HepG2 (cell line): ENCODE data around the gene DNAJC1. TPM values are rescaled to one million over a fixed set of nuclear protein-coding genes. Genes with fewer than 3 reads are reported as not detected.

Experiments used
- ATAC-seq: fragments of 200-7000 bp; cut with Tn5 transposase; 3 replicates; pipeline ENCODE4 v1.9.1; 2020; ENCODE audit warnings: mild to moderate bottlenecking, moderate library complexity
- BruUV-seq: library from RNA; stranded (reverse); fragments of 400-500 nt; replicated peaks from 2 replicates; lab custom pipeline; 2021; lab: Mats Ljungman, UMichigan
- CTCF ChIA-PET: fragments of 300-600 bp; formaldehyde crosslinking; extraction: SDS; loops from one replicate; lab custom pipeline; 2021; ENCODE audit warnings: low total read pairs, inconsistent platforms, low intra/inter-chr PET ratio; lab: Yijun Ruan, JAX
- POLR2A ChIA-PET: fragments of 350-600 bp; sonication (Branson Sonifier 250); formaldehyde crosslinking; loops from one replicate; lab custom pipeline; 2020; ENCODE audit warnings: antibody characterized with exemption, inconsistent platforms; lab: Yijun Ruan, JAX
- DNase-seq: peaks from one replicate; pipeline ENCODE4 v3.0.0-alpha.2; 2015; ENCODE audit warnings: low spot score
- FAIRE-seq: peaks from 3 replicates; lab custom pipeline; 2011; peaks lifted over from hg19 to GRCh38; lab: Jason Lieb, UNC
- H2AFZ ChIP-seq: one replicate; pipeline ENCODE4 v1.6.1; 2011; ENCODE audit warnings: low read length, inconsistent platforms
- H3K27ac ChIP-seq: fragments of 300-600 bp; 3 replicates; pipeline ENCODE4 v1.8.0; 2011; ENCODE audit warnings: mixed run types, mild to moderate bottlenecking, mixed read lengths, low read length, inconsistent platforms; ENCODE audit not compliant: insufficient read depth; ENCODE audit errors: extremely low read length
- H3K27me3 ChIP-seq, 2 experiments: fragments of 200-600 bp in 1 of 2; 2 replicates in 1 of 2; 3 replicates in 1 of 2; pipeline versions ENCODE4 v1.6.0 to v1.8.0; 2011; ENCODE audit warnings: low read length in 2 of 2, mild to moderate bottlenecking in 2 of 2, moderate library complexity in 2 of 2, inconsistent platforms in 1 of 2; ENCODE audit not compliant: insufficient read depth in 2 of 2, control insufficient read depth in 1 of 2
- H3K36me3 ChIP-seq, 2 experiments: fragments of 200-600 bp in 1 of 2; replicated peaks in 1 of 2; 2 replicates in 1 of 2; 3 replicates in 1 of 2; pipeline versions ENCODE4 v1.5.1 to v1.8.0; 2011; ENCODE audit warnings: low read length in 2 of 2, inconsistent platforms in 1 of 2; ENCODE audit not compliant: insufficient read depth in 2 of 2, control insufficient read depth in 1 of 2
- H3K4me1 ChIP-seq: 2 replicates; pipeline ENCODE4 v1.5.1; 2012; ENCODE audit warnings: low read length, inconsistent platforms; ENCODE audit not compliant: insufficient read depth
- H3K4me2 ChIP-seq: 2 replicates; pipeline ENCODE4 v1.6.0; 2011; ENCODE audit warnings: low read depth, low read length, inconsistent platforms
- H3K4me3 ChIP-seq, 3 experiments: fragments of 200-600 bp in 1 of 3; sonication (generic), shearing (Covaris generic) in 1 of 3; replicated peaks in 1 of 3; 2 replicates each; pipeline ENCODE4 v1.5.1; 2011 to 2016; ENCODE audit warnings: low read length in 3 of 3, inconsistent platforms in 2 of 3, low read depth in 2 of 3, mild to moderate bottlenecking in 2 of 3, control low read depth in 1 of 3, mixed read lengths in 1 of 3; ENCODE audit not compliant: insufficient read depth in 1 of 3
- H3K79me2 ChIP-seq: one replicate; pipeline ENCODE4 v1.6.1; 2011; ENCODE audit warnings: low read length, inconsistent platforms; ENCODE audit not compliant: insufficient read depth
- H3K9ac ChIP-seq: 2 replicates; pipeline ENCODE4 v1.6.0; 2011; ENCODE audit warnings: mild to moderate bottlenecking, low read depth, low read length, inconsistent platforms; ENCODE audit not compliant: insufficient read depth
- H3K9me3 ChIP-seq: 2 replicates; pipeline ENCODE4 v1.5.1; 2012; ENCODE audit warnings: mild to moderate bottlenecking, low read length
- H4K20me1 ChIP-seq: 2 replicates; pipeline ENCODE4 v1.6.0; 2011; ENCODE audit warnings: inconsistent platforms, mild to moderate bottlenecking, low read length, moderate library complexity; ENCODE audit not compliant: insufficient read depth
- ARNT2 ChIP-seq: sonication (generic); formaldehyde crosslinking; IDR thresholded peaks from 2 replicates; pipeline ENCODE4 v1.8.0; 2022; ENCODE audit warnings: mild to moderate bottlenecking, low read depth, missing genetic modification reagents, moderate library complexity
- MAFG ChIP-seq: sonication (generic); formaldehyde crosslinking; IDR thresholded peaks from 2 replicates; pipeline ENCODE4 v1.5.1; 2020; ENCODE audit warnings: mild to moderate bottlenecking, missing genetic modification reagents
- MXD4 ChIP-seq: IDR thresholded peaks from 2 replicates; pipeline ENCODE4 v1.6.1; 2016; ENCODE audit warnings: mild to moderate bottlenecking, missing biosample characterization, missing genetic modification reagents
- PCBP1 ChIP-seq: fragments of 200-400 bp; formaldehyde crosslinking; IDR thresholded peaks from 2 replicates; pipeline ENCODE4 v1.6.1; 2017; ENCODE audit warnings: mild to moderate bottlenecking, low read depth, low read length, borderline replicate concordance
- REXO4 ChIP-seq: sonication (generic); formaldehyde crosslinking; IDR thresholded peaks from 2 replicates; pipeline ENCODE4 v1.8.0; 2022; ENCODE audit warnings: missing genetic modification reagents, mild to moderate bottlenecking, borderline replicate concordance
- SAFB2 ChIP-seq: sonication (generic); formaldehyde crosslinking; IDR thresholded peaks from 2 replicates; pipeline ENCODE4 v1.5.1; 2020; ENCODE audit warnings: missing genetic modification reagents, low read depth, mild to moderate bottlenecking, borderline replicate concordance
- SALL2 ChIP-seq: sonication (generic); formaldehyde crosslinking; IDR thresholded peaks from 2 replicates; pipeline ENCODE4 v1.8.1; 2023; ENCODE audit warnings: mild to moderate bottlenecking, missing genetic modification reagents, inconsistent platforms
- ZNF879 ChIP-seq: sonication (generic); formaldehyde crosslinking; IDR thresholded peaks from 2 replicates; pipeline ENCODE4 v1.8.1; 2023; ENCODE audit warnings: missing genetic modification reagents
- WGBS: methylation state at CpG from one replicate; pipeline ENCODE4 v1.1.6; 2017; ENCODE audit warnings: low lambda C conversion rate; 5-methylcytosine and 5-hydroxymethylcytosine counted together
- in situ Hi-C: cut with HindIII; loops from 2 replicates; pipeline ENCODE4 v1.10.0; 2017; ENCODE audit warnings: low pct_unique_long_range_greater_than_20kb; ENCODE audit not compliant: extremely low pct_ligation_motif_present
- intact Hi-C: fragments of 100-400 bp; cut with micrococcal nuclease; formaldehyde crosslinking; loops from one replicate; pipeline ENCODE4 v1.10.0; 2022; ENCODE audit not compliant: unreplicated experiment
- polyA plus RNA-seq, 8 experiments: library from polyadenylated mRNA; depleted of rRNA in 3 of 8; stranded (reverse) in 7 of 8; unstranded in 1 of 8; fragments of >200 nt; fragmentation: Illumina TruSeq in 4 of 8; extraction: Trizol in 4 of 8; gene quantifications; 2 replicates each; pipeline versions ENCODE4 v1.2.1 to v1.2.3, GENCODE V29; 2011 to 2016; ENCODE audit warnings: low read depth in 4 of 8, missing spikeins in 1 of 8, mixed read lengths in 1 of 8; ENCODE audit not compliant: insufficient read depth in 1 of 8
- total RNA-seq, 5 experiments: library from RNA; depleted of rRNA; stranded (reverse); fragments of >200 nt; fragmentation: Illumina TruSeq; extraction: Trizol; gene quantifications; 2 replicates each; pipeline ENCODE4 v1.2.3, GENCODE V29; 2016; ENCODE audit warnings: low read depth in 1 of 5
- TF ChIP-seq, protein P1 (sequence below): sonication (generic); formaldehyde crosslinking; IDR thresholded peaks from 2 replicates; pipeline ENCODE4 v1.4.0; 2020; ENCODE audit warnings: missing genetic modification reagents
- TF ChIP-seq, protein P2 (sequence below): sonication (generic); formaldehyde crosslinking; IDR thresholded peaks from 2 replicates; pipeline ENCODE4 v1.4.0; 2020; ENCODE audit warnings: mild to moderate bottlenecking, missing genetic modification reagents
- TF ChIP-seq, protein P3 (sequence below): IDR thresholded peaks from 2 replicates; pipeline ENCODE4 v1.6.1; 2016; ENCODE audit warnings: control low read depth

DNAJC1 gene
- total and polyA plus RNA-seq, 2 of the 13 experiments (the other 11 are each of a cell fraction or from before 2014, with no cell fraction given), result 9.9 to 16.6 TPM

DNA sequence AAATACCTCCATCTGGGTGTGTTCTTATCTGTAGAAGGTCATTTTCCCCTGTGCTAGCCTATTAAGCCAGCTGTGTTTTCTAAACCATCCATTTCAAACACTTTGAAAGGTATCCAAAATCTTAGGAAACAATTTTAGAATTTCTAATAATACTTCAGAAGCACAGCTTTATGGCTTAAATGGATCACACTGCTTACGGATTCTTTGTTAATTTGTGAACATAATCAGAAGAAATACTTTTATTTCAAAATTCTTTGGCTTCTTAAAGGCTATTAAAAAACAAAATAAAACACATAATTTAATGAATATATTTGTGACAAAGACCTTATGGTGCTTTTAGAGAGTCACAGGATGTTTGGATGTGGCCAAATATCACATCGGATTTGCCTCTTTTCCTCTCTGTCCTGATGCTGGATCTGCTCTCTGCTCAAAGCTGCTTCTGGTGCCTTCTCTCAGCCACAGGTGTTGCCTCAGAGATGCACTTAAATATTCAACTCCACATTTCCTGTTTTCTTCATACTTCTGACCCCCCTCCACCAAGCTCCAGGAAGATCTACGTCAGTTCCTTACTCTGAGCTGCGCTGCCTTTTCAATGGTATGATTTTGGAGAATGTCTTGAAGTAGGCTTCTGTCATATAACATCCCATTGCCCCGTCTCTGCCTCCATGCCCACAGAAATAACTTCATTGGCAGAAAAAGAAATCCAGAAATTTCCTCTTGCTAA is 238.9 kb downstream of the DNAJC1 start:
- no peaks in the 10 kb centered on the region for H3K4me1 ChIP-seq
- intact Hi-C loops, result no loop called here
- ATAC-seq (no peak), FAIRE-seq (no peak), DNase-seq (no peak)
- in situ Hi-C loops, result no loop called here
- H3K4me3 ChIP-seq, result no peak overlapping the region
- ChIA-PET POLR2A (no interaction called here), CTCF (no interaction called here)
- no peak overlapping the region for H3K4me2 ChIP-seq
- no peaks in the 10 kb centered on the region for H3K27me3 ChIP-seq
- H3K36me3 ChIP-seq, result no peaks in the 10 kb centered on the region
- no peak for TF ChIP-seq PCBP1
- no peak overlapping the region for H2AFZ ChIP-seq
- H3K9ac ChIP-seq, result no peak overlapping the region
- BruUV-seq, result no TSS peak
- no peak overlapping the region for H3K27ac ChIP-seq
- H4K20me1 ChIP-seq, result no peaks in the 10 kb centered on the region
- 97% methylated on average over 5 of the region's 5 CpGs for WGBS
- H3K9me3 ChIP-seq, result no peaks in the 10 kb centered on the region
- no peaks in the 10 kb centered on the region for H3K79me2 ChIP-seq

DNA sequence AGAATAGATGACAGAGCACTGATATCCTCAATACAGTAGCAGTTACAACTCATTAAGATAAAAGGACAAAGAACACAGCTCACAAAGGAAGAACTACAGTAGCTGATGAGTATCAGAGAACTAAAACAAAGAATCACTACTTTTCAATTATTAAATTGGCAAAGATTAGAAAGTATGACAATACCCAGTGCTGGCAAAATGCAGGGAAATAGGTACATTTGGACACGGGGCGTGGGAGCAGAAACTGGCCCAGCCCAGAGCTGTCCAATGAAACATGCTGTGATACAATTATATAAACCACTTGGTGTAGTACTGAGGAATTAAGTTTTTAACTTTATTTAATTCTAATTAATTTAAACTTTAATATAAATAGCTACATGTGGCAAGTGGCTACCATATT is 243.2 kb downstream of the DNAJC1 start:
- CTCF ChIA-PET, result no interaction called here
- TF ChIP-seq MXD4 (no peak), REXO4 (CRISPR knock-in tag) (no peak), SALL2 (CRISPR knock-in tag) (no peak), MAFG (CRISPR knock-in tag) (no peak), SAFB2 (no peak), ZNF879 (CRISPR knock-in tag) (no peak), ARNT2 (CRISPR knock-in tag) (no peak)
- TF ChIP-seq, protein P1, sequence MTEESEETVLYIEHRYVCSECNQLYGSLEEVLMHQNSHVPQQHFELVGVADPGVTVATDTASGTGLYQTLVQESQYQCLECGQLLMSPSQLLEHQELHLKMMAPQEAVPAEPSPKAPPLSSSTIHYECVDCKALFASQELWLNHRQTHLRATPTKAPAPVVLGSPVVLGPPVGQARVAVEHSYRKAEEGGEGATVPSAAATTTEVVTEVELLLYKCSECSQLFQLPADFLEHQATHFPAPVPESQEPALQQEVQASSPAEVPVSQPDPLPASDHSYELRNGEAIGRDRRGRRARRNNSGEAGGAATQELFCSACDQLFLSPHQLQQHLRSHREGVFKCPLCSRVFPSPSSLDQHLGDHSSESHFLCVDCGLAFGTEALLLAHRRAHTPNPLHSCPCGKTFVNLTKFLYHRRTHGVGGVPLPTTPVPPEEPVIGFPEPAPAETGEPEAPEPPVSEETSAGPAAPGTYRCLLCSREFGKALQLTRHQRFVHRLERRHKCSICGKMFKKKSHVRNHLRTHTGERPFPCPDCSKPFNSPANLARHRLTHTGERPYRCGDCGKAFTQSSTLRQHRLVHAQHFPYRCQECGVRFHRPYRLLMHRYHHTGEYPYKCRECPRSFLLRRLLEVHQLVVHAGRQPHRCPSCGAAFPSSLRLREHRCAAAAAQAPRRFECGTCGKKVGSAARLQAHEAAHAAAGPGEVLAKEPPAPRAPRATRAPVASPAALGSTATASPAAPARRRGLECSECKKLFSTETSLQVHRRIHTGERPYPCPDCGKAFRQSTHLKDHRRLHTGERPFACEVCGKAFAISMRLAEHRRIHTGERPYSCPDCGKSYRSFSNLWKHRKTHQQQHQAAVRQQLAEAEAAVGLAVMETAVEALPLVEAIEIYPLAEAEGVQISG (CRISPR knock-in tag), result no peak
- TF ChIP-seq, protein P2, sequence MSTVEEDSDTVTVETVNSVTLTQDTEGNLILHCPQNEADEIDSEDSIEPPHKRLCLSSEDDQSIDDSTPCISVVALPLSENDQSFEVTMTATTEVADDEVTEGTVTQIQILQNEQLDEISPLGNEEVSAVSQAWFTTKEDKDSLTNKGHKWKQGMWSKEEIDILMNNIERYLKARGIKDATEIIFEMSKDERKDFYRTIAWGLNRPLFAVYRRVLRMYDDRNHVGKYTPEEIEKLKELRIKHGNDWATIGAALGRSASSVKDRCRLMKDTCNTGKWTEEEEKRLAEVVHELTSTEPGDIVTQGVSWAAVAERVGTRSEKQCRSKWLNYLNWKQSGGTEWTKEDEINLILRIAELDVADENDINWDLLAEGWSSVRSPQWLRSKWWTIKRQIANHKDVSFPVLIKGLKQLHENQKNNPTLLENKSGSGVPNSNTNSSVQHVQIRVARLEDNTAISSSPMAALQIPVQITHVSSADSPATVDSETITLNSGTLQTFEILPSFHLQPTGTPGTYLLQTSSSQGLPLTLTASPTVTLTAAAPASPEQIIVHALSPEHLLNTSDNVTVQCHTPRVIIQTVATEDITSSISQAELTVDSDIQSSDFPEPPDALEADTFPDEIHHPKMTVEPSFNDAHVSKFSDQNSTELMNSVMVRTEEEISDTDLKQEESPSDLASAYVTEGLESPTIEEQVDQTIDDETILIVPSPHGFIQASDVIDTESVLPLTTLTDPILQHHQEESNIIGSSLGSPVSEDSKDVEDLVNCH (CRISPR knock-in tag), result no peak
- TF ChIP-seq, protein P3, sequence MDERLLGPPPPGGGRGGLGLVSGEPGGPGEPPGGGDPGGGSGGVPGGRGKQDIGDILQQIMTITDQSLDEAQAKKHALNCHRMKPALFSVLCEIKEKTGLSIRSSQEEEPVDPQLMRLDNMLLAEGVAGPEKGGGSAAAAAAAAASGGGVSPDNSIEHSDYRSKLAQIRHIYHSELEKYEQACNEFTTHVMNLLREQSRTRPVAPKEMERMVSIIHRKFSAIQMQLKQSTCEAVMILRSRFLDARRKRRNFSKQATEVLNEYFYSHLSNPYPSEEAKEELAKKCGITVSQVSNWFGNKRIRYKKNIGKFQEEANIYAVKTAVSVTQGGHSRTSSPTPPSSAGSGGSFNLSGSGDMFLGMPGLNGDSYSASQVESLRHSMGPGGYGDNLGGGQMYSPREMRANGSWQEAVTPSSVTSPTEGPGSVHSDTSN (CRISPR knock-in tag), result no peak

More for the DNA sequence above, 243.2 kb downstream of the DNAJC1 start:
- Histone ChIP-seq H3K4me3 (no peak overlapping the region), H3K4me2 (no peak overlapping the region), H3K36me3 (no peaks in the 10 kb centered on the region), H3K9me3 (no peaks in the 10 kb centered on the region), H4K20me1 (no peaks in the 10 kb centered on the region), H3K79me2 (no peaks in the 10 kb centered on the region), H3K9ac (no peak overlapping the region), H3K27ac (no peak overlapping the region), H3K27me3 (no peaks in the 10 kb centered on the region), H3K4me1 (no peaks in the 10 kb centered on the region), H2AFZ (no peak overlapping the region)
- ATAC-seq (no peak), FAIRE-seq (no peak), DNase-seq (no peak)
- in situ Hi-C loops (no loop called here), intact Hi-C loops (no loop called here)
- no TSS peak for BruUV-seq
- WGBS, result 98% methylated on average over 2 of the region's 2 CpGs
- POLR2A ChIA-PET, result no interaction called here
